ENCODE data around the gene SLC35G2. TPM values are rescaled to one million over a fixed set of nuclear protein-coding genes. Genes with fewer than 3 reads are reported as not detected.
"Not testable (repeated sequence)": the region's sequence is repeated elsewhere in the genome, so short reads cannot be mapped to it uniquely, and the experiment has no call there.

Gene SLC35G2
- total and polyA plus RNA-seq, 9 donors, result 1.5 to 2.9 (median 2.2) TPM

DNA sequence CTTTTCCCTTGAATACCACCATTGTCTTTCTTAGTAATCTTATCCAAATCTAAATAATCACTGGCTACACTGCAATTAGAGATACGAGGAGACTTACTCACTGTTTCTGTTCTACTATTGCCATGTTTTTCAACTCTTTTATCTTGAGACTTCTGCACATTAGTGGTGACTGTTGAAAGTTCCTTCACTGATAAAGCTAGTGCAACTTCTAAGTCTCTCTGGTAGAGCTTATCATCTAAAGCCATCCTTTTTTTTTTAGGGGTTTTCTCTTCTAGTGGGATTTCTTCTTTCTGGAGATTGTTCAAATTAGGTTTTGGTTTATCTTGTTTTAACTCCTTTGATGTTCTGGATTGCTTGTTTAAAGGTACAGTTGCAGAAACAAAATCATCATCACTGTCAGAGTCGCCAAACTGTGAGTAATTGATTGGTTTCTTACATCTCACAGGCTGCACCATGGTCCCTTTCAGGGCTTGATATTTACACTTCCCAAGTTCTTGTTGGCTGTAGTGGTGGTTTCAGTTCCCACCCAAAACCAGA is 80.8 kb downstream of the SLC35G2 start:
- Histone ChIP-seq H3K27ac (ENCODE audit: low read length) (no peak overlapping the region), H3K4me1 (ENCODE audit: control insufficient read depth, insufficient read depth, low read length) (no peaks in the 10 kb centered on the region)
- WGBS (ENCODE audit: insufficient coverage), result no CpG with 5 or more reads among the region's 2 CpGs

DNA sequence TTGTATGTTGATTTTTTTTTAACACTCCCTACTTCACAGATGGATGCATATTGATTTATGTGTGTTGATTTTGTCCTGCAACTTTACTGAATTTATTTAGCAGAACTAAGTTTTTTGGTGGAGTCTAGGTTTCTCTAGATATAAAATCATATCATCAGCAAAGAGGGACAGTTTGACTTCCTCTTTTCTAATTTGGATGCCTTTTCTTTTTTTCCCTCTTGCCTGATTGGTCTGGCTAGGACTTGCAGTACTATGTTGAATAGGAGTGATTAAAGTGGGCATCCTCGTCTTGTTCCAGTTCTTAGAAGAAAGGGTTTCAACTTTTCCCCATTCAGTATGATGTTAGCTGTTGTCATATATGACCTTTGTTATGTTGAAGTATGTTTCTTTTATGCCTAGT is 81.8 kb downstream of the SLC35G2 start:
- not testable (repeated sequence) for H3K4me1 ChIP-seq (ENCODE audit: control insufficient read depth, insufficient read depth, low read length); H3K4me3 ChIP-seq (ENCODE audit: low read length); DNase-seq; H3K27ac ChIP-seq (ENCODE audit: low read length); H3K27me3 ChIP-seq (ENCODE audit: control insufficient read depth, insufficient read depth, low read length); H3K36me3 ChIP-seq (ENCODE audit: control insufficient read depth, insufficient read depth, low read length)
- peaks cover 44% of the 10 kb centered on the region for H3K9me3 ChIP-seq (replicated peaks; ENCODE audit: control insufficient read depth, low read depth, low read length)
- WGBS (ENCODE audit: insufficient coverage), result no CpG with 5 or more reads among the region's 1 CpG

More for the DNA sequence above, 80.8 kb downstream of the SLC35G2 start:
- DNase-seq, result no peak
- Histone ChIP-seq H3K4me3 (ENCODE audit: low read length) (no peak overlapping the region), H3K36me3 (ENCODE audit: control insufficient read depth, insufficient read depth, low read length) (peaks cover 5% of the 10 kb centered on the region), H3K9me3 (replicated peaks; ENCODE audit: control insufficient read depth, low read depth, low read length) (peaks cover 34% of the 10 kb centered on the region), H3K27me3 (ENCODE audit: control insufficient read depth, insufficient read depth, low read length) (no peaks in the 10 kb centered on the region)

GRCh38 chr3:136901391-136901790 is 82.5 kb downstream of the SLC35G2 start:
- Histone ChIP-seq H3K9me3 (replicated peaks; ENCODE audit: control insufficient read depth, low read depth, low read length) (peaks cover 44% of the 10 kb centered on the region), H3K4me3 (ENCODE audit: low read length) (no peak overlapping the region), H3K27me3 (ENCODE audit: control insufficient read depth, insufficient read depth, low read length) (no peaks in the 10 kb centered on the region), H3K4me1 (ENCODE audit: control insufficient read depth, insufficient read depth, low read length) (no peaks in the 10 kb centered on the region), H3K27ac (ENCODE audit: low read length) (no peak overlapping the region), H3K36me3 (ENCODE audit: control insufficient read depth, insufficient read depth, low read length) (peaks cover 3% of the 10 kb centered on the region)
- WGBS (ENCODE audit: insufficient coverage), result no CpG with 5 or more reads among the region's 3 CpGs
- no peak for DNase-seq

- not testable (repeated sequence) for H3K36me3 ChIP-seq (ENCODE audit: control insufficient read depth, insufficient read depth, low read length); DNase-seq; H3K27ac ChIP-seq (ENCODE audit: low read length); H3K27me3 ChIP-seq (ENCODE audit: control insufficient read depth, insufficient read depth, low read length); H3K4me3 ChIP-seq (ENCODE audit: low read length); H3K4me1 ChIP-seq (ENCODE audit: control insufficient read depth, insufficient read depth, low read length)
- peaks cover 46% of the 10 kb centered on the region for H3K9me3 ChIP-seq (replicated peaks; ENCODE audit: control insufficient read depth, low read depth, low read length)
- WGBS (ENCODE audit: insufficient coverage), result no CpG with 5 or more reads among the region's 1 CpG
These were observed 83.6 kb downstream of the SLC35G2 start for GRCh38 chr3:136902530-136902929.

DNA sequence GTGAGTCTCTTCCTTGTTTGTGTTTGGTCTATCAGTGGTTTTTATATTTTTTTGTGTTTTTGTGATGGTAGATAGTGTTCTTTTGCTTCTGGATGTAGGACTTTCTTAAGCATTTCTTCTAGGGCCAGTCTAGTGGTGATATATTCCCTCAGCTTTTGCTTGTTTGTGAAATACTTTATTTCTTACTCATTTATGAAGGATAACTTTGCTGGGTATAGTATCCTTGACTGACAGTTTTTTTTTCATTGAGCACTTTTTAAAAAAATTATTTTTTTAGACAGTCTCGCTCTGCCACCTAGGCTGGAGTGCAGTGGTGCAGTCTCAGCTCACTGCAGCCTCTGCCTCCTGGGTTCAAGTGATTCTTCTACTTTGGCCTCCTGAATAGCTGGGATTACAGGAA is 85.0 kb downstream of the SLC35G2 start:
- no peak overlapping the region for H3K4me3 ChIP-seq (ENCODE audit: low read length)
- no peak overlapping the region for H3K27ac ChIP-seq (ENCODE audit: low read length)
- no peaks in the 10 kb centered on the region for H3K4me1 ChIP-seq (ENCODE audit: control insufficient read depth, insufficient read depth, low read length)
- WGBS (ENCODE audit: insufficient coverage), result 0% methylated on average over 1 of the region's 1 CpG
- H3K36me3 ChIP-seq (ENCODE audit: control insufficient read depth, insufficient read depth, low read length), result no peaks in the 10 kb centered on the region
- DNase-seq, result no peak
- H3K9me3 ChIP-seq (replicated peaks; ENCODE audit: control insufficient read depth, low read depth, low read length), result peaks cover 46% of the 10 kb centered on the region
- H3K27me3 ChIP-seq (ENCODE audit: control insufficient read depth, insufficient read depth, low read length), result no peaks in the 10 kb centered on the region

- Histone ChIP-seq H3K4me1 (ENCODE audit: control insufficient read depth, insufficient read depth, low read length) (no peaks in the 10 kb centered on the region), H3K27me3 (ENCODE audit: control insufficient read depth, insufficient read depth, low read length) (no peaks in the 10 kb centered on the region), H3K36me3 (ENCODE audit: control insufficient read depth, insufficient read depth, low read length) (no peaks in the 10 kb centered on the region), H3K27ac (ENCODE audit: low read length) (no peak overlapping the region), H3K4me3 (ENCODE audit: low read length) (no peak overlapping the region), H3K9me3 (replicated peaks; ENCODE audit: control insufficient read depth, low read depth, low read length) (peaks cover 46% of the 10 kb centered on the region)
- DNase-seq, result no peak
- 100% methylated on average over 1 of the region's 4 CpGs for WGBS (ENCODE audit: insufficient coverage)
These were observed 85.8 kb downstream of the SLC35G2 start for GRCh38 chr3:136904746-136905145.

Other genes starting within 250 kb of the SLC35G2 start
- gene STAG1, start 66.7 kb upstream of the SLC35G2 start, total RNA-seq, result 52.2 TPM
- gene STAG1, start 66.7 kb upstream of the SLC35G2 start, polyA plus RNA-seq (ENCODE audit: insufficient read depth in 1 of 8, insufficient read length in 8 of 8, low replicate concordance in 1 of 8), result 10 to 100 TPM; 22.9 to 36.4 (median 32.8) TPM
- gene NCK1, start 43.1 kb downstream of the SLC35G2 start, total RNA-seq, result 27.6 TPM
- gene NCK1, start 43.1 kb downstream of the SLC35G2 start, polyA plus RNA-seq (ENCODE audit: insufficient read depth in 1 of 8, insufficient read length in 8 of 8, low replicate concordance in 1 of 8), result 10 to 100 TPM; 24.2 to 34.6 (median 27.1) TPM
- gene IL20RB, start 138.9 kb downstream of the SLC35G2 start, total RNA-seq, result 0.84 TPM
- gene IL20RB, start 138.9 kb downstream of the SLC35G2 start, polyA plus RNA-seq (ENCODE audit: insufficient read depth in 1 of 8, insufficient read length in 8 of 8, low replicate concordance in 1 of 8), result 1 to 10 TPM in 1 of 8 donors, under 1 TPM in 7; 0.58 to 1.5 (median 0.80) TPM

Data from muscle of leg (tissue), 11 donors.